ENCODE measurements around the gene RELN. TPM values are rescaled to one million over a fixed set of nuclear protein-coding genes. Genes with fewer than 3 reads are reported as not detected.

Gene RELN
- total and polyA plus RNA-seq, 8 donors, result 0.08 to 1.4 (median 0.64) TPM

GRCh38 chr7:103712991-103713778 is 276.3 kb downstream of the RELN start:
- no peak overlapping the region for H3K4me3 ChIP-seq

DNA sequence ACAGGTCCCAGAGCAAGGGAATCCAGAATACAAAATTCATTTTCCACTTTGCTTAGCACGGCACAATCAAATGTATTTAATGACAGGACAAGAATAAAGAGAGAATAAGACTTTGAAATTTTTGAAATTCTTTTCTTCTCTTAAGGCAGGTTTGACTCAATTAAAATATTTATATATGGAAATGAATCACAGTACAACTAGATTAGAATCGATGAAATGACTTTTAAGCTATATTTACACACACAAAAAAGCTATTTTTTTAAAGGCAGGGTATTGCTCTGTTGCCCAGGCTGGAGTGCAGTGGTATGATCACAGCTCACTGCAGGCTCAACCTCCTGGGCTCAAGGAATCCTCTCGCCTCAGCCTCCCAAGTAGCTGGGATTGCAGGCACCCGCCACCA is 278.0 kb downstream of the RELN start:
- 79 to 85% methylated on average over 4 of the region's 4 CpGs for WGBS, 2 donors
- no peaks in the 10 kb centered on the region for H3K27me3 ChIP-seq
- TF ChIP-seq, protein P1, sequence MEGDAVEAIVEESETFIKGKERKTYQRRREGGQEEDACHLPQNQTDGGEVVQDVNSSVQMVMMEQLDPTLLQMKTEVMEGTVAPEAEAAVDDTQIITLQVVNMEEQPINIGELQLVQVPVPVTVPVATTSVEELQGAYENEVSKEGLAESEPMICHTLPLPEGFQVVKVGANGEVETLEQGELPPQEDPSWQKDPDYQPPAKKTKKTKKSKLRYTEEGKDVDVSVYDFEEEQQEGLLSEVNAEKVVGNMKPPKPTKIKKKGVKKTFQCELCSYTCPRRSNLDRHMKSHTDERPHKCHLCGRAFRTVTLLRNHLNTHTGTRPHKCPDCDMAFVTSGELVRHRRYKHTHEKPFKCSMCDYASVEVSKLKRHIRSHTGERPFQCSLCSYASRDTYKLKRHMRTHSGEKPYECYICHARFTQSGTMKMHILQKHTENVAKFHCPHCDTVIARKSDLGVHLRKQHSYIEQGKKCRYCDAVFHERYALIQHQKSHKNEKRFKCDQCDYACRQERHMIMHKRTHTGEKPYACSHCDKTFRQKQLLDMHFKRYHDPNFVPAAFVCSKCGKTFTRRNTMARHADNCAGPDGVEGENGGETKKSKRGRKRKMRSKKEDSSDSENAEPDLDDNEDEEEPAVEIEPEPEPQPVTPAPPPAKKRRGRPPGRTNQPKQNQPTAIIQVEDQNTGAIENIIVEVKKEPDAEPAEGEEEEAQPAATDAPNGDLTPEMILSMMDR (IDR thresholded peaks at IDR 0.05), result no peak
- H3K9me3 ChIP-seq, result no peaks in the 10 kb centered on the region
- FAIRE-seq, result no peak
- no peaks in the 10 kb centered on the region for H3K36me3 ChIP-seq
- no peak for ATAC-seq
- no peak overlapping the region for H3K4me3 ChIP-seq
- H3K4me1 ChIP-seq, result no peaks in the 10 kb centered on the region
- intact Hi-C loops (cut with DNase I), result no loop called here
- H3K27ac ChIP-seq, result no peak overlapping the region
- DNase-seq, result no peak

More at GRCh38 chr7:103712991-103713778, 276.3 kb downstream of the RELN start:
- Histone ChIP-seq H3K9me3 (no peaks in the 10 kb centered on the region), H3K4me1 (no peaks in the 10 kb centered on the region), H3K36me3 (no peaks in the 10 kb centered on the region), H3K27ac (no peak overlapping the region), H3K27me3 (no peaks in the 10 kb centered on the region)
- 69 to 77% methylated on average over 4 of the region's 4 CpGs for WGBS, 2 donors
- intact Hi-C loops (cut with DNase I), result no loop called here
- TF ChIP-seq, protein P1 (IDR thresholded peaks at IDR 0.05), result no peak
- FAIRE-seq (no peak), ATAC-seq (no peak), DNase-seq (no peak)

- DNase-seq, result no peak
- Histone ChIP-seq H3K36me3 (no peaks in the 10 kb centered on the region), H3K4me3 (no peak overlapping the region), H3K9me3 (no peaks in the 10 kb centered on the region), H3K27ac (no peak overlapping the region), H3K27me3 (no peaks in the 10 kb centered on the region), H3K4me1 (no peaks in the 10 kb centered on the region)
- ATAC-seq, result no peak
- 50 to 66% methylated on average over 2 of the region's 2 CpGs for WGBS, 2 donors
- intact Hi-C loops (cut with DNase I), result no loop called here
- TF ChIP-seq, protein P1 (IDR thresholded peaks at IDR 0.05), result no peak
- FAIRE-seq, result no peak
Observed at GRCh38 chr7:103710247-103710646, 279.2 kb downstream of the RELN start.

DNA sequence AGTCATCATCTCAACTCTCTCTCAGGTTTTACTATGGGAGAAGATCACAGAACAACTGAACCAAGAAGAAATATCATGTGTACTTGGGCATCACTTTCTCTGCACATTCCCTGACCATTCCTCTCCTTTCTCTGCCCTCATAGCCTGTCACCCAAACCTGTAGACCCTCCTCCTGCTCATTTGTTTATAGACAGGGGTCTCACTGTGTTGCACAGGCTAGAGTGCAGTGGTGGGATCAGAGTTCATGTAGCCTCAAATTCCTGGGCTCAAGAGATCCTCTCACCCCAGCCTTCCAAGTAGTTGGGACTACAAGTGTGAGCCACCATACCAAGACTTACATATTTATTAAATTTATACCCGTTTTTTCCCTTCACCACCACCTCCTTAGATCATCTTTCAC is 282.7 kb downstream of the RELN start:
- ATAC-seq (no peak), FAIRE-seq (no peak), DNase-seq (no peak)
- no peaks in the 10 kb centered on the region for H3K36me3 ChIP-seq
- TF ChIP-seq, protein P1 (IDR thresholded peaks at IDR 0.05), result no peak
- H3K9me3 ChIP-seq, result no peaks in the 10 kb centered on the region
- intact Hi-C loops (cut with DNase I), result no loop called here
- no peak overlapping the region for H3K4me3 ChIP-seq
- no peaks in the 10 kb centered on the region for H3K4me1 ChIP-seq
- H3K27me3 ChIP-seq, result no peaks in the 10 kb centered on the region
- 47 to 48% methylated on average over 1 of the region's 1 CpG for WGBS, 2 donors
- no peak overlapping the region for H3K27ac ChIP-seq

GRCh38 chr7:103705542-103705941 is 283.9 kb downstream of the RELN start:
- 83 to 91% methylated on average over 3 of the region's 3 CpGs for WGBS, 2 donors
- DNase-seq (no peak), ATAC-seq (no peak), FAIRE-seq (no peak)
- H3K4me3 ChIP-seq, result no peak overlapping the region
- no peaks in the 10 kb centered on the region for H3K36me3 ChIP-seq
- no peak overlapping the region for H3K27ac ChIP-seq
- H3K27me3 ChIP-seq, result no peaks in the 10 kb centered on the region
- intact Hi-C loops (cut with DNase I), result no loop called here
- no peaks in the 10 kb centered on the region for H3K4me1 ChIP-seq
- no peaks in the 10 kb centered on the region for H3K9me3 ChIP-seq
- TF ChIP-seq, protein P1 (IDR thresholded peaks at IDR 0.05), result no peak

Measured in pancreas (tissue), 10 donors.